ENCODE results near the gene SLCO2A1. TPM values are rescaled to one million over a fixed set of nuclear protein-coding genes. Genes with fewer than 3 reads are reported as not detected.
A peak's percentile ranks its signal among the peaks of the same experiment; 100 is the strongest.

Gene SLCO2A1
- polyA plus RNA-seq, 1 donor (not counting 4 experiments of a cell fraction or from before 2014, with no cell fraction given): 0.80 TPM

GRCh38 chr3:133915685-133916658 lies 113.8 kb downstream of the SLCO2A1 start:
- H3K27ac ChIP-seq (ENCODE audit: control insufficient read depth, insufficient read depth, low read length): no peak overlapping the region
- H3K9me3 ChIP-seq (ENCODE audit: control insufficient read depth, low read depth, low read length): no peaks in the 10 kb centered on the region
- H4K20me1 ChIP-seq (ENCODE audit: control insufficient read depth, extremely low read depth, insufficient read depth, low read length): no peaks in the 10 kb centered on the region
- no peak overlapping the region for H3K9ac ChIP-seq (ENCODE audit: control insufficient read depth, extremely low read depth, insufficient read depth, low read length)
- H3K4me1 ChIP-seq (ENCODE audit: control insufficient read depth, extremely low read depth, insufficient read depth, low read length): no peaks in the 10 kb centered on the region
- H3K79me2 ChIP-seq (ENCODE audit: control insufficient read depth, insufficient read depth, low read length): no peaks in the 10 kb centered on the region
- no peaks in the 10 kb centered on the region for H3K9me1 ChIP-seq (ENCODE audit: control insufficient read depth, extremely low read depth, insufficient read depth, low read length)
- peak; percentile 20 for FAIRE-seq
- no peak for DNase-seq (ENCODE audit: low read depth, low spot score)
- no peak overlapping the region for H3K4me2 ChIP-seq (ENCODE audit: control insufficient read depth, extremely low read depth, insufficient read depth, low read depth, low read length)
- TF ChIP-seq EZH2 (IDR thresholded peaks at IDR 0.05; ENCODE audit: low read length) (no peak), CTCF (optimal IDR thresholded peaks at IDR 0.05 in 1 of 3, IDR thresholded peaks at IDR 0.05 in 1 of 3, conservative IDR thresholded peaks at IDR 0.05 in 1 of 3; ENCODE audit: extremely low read depth in 1 of 3, insufficient read depth in 2 of 3, low read length in 3 of 3) (no peak)
- dilution Hi-C loops (cut with MboI; ENCODE audit: extremely low pct_ligation_motif_present, low sequenced_read_pairs): no loop called here
- no peak overlapping the region for H3K4me3 ChIP-seq (ENCODE audit: control insufficient read depth in 2 of 3, extremely low read depth in 1 of 3, insufficient read depth in 2 of 3, low read depth in 1 of 3, low read length in 3 of 3)
- no peaks in the 10 kb centered on the region for H3K36me3 ChIP-seq (ENCODE audit: control insufficient read depth in 2 of 2, extremely low read depth in 1 of 2, insufficient read depth in 2 of 2, low read length in 2 of 2)
- H2AFZ ChIP-seq (ENCODE audit: control insufficient read depth, low read length): no peak overlapping the region
- H3K27me3 ChIP-seq (ENCODE audit: control insufficient read depth, extremely low read depth, insufficient read depth, low read length): peaks cover 12% of the 10 kb centered on the region

DNA sequence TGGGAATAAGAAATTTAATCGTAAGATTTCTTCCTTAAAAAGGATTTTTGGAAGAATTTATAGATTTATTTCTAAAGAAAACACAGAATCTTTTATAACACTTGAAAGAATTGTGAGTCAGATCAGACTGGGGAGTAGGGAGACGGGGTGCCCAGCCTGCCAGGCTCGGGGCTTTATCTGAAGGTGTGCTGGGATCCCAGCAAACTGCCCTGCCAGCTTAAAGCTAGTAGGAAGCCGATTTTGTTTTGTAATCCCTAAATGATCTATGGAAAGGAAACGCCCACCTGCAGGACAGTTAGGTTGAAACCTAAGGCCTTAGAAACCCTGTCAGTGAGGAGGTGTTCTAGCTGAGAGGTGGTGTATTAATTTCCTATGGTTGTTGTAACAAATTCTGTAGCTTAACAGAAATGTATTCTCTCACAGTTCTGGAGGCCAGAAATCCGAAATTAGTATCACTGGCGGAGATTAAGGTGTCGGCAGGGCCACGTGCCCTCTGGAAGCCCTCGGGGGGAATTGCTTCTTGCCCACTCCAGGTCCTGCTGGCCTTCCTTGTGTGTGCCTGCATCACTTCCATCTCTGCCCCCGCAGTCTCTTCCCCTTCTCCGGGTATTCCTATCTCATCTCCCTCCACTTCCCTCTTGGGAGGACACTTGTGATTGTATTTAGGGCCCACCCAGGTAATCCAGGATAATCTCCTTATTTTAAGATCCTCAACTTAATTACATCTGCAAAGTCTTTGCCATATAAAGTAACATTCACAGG lies 114.7 kb downstream of the SLCO2A1 start:
- FAIRE-seq: no peak
- H3K27me3 ChIP-seq (ENCODE audit: control insufficient read depth, extremely low read depth, insufficient read depth, low read length): peaks cover 12% of the 10 kb centered on the region
- dilution Hi-C loops (cut with MboI; ENCODE audit: extremely low pct_ligation_motif_present, low sequenced_read_pairs): no loop called here

More for the DNA sequence above, 114.7 kb downstream of the SLCO2A1 start:
- Histone ChIP-seq H3K4me2 (ENCODE audit: control insufficient read depth, extremely low read depth, insufficient read depth, low read depth, low read length) (no peak overlapping the region), H3K27ac (ENCODE audit: control insufficient read depth, insufficient read depth, low read length) (no peak overlapping the region), H3K79me2 (ENCODE audit: control insufficient read depth, insufficient read depth, low read length) (no peaks in the 10 kb centered on the region), H3K36me3 (ENCODE audit: control insufficient read depth in 2 of 2, extremely low read depth in 1 of 2, insufficient read depth in 2 of 2, low read length in 2 of 2) (no peaks in the 10 kb centered on the region), H2AFZ (ENCODE audit: control insufficient read depth, low read length) (no peak overlapping the region), H3K4me1 (ENCODE audit: control insufficient read depth, extremely low read depth, insufficient read depth, low read length) (no peaks in the 10 kb centered on the region), H3K9me1 (ENCODE audit: control insufficient read depth, extremely low read depth, insufficient read depth, low read length) (no peaks in the 10 kb centered on the region), H4K20me1 (ENCODE audit: control insufficient read depth, extremely low read depth, insufficient read depth, low read length) (no peaks in the 10 kb centered on the region), H3K9me3 (ENCODE audit: control insufficient read depth, low read depth, low read length) (no peaks in the 10 kb centered on the region), H3K4me3 (ENCODE audit: control insufficient read depth in 2 of 3, extremely low read depth in 1 of 3, insufficient read depth in 2 of 3, low read depth in 1 of 3, low read length in 3 of 3) (no peak overlapping the region), H3K9ac (ENCODE audit: control insufficient read depth, extremely low read depth, insufficient read depth, low read length) (no peak overlapping the region)
- no peak for DNase-seq (ENCODE audit: low read depth, low spot score)
- no peak for TF ChIP-seq EZH2 (IDR thresholded peaks at IDR 0.05; ENCODE audit: low read length)
- TF ChIP-seq CTCF (optimal IDR thresholded peaks at IDR 0.05 in 1 of 3, IDR thresholded peaks at IDR 0.05 in 1 of 3, conservative IDR thresholded peaks at IDR 0.05 in 1 of 3; ENCODE audit: extremely low read depth in 1 of 3, insufficient read depth in 2 of 3, low read length in 3 of 3): no peak

Measured in keratinocyte (primary cell).